ENCODE measurements around the gene GAL3ST3. TPM values are rescaled to one million over a fixed set of nuclear protein-coding genes. Genes with fewer than 3 reads are reported as not detected.

The GAL3ST3 gene
- total RNA-seq, 4 donors from 2014 or later, result 49.2 to 154 (median 118) TPM

DNA sequence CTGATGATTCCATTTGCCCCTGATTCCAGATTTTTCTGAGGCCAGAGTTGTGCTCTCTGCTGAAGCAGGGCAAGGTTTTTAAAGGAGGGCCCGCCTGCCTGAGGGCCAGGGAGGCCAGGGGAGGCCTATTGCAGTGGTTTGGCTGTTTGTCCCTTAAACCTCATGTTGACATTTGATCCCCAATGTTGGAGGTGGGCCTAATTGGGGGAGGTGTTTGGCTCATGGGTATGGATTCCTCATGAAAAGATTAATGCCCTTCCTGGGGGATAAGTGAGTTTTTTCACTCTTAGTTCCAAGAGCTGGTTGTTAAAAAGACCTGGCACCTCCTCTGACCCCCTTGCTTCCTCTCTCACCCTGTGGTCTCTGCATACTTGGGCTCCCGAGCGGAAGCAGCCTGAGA, 9.2 kb downstream of the GAL3ST3 start:
- no peak overlapping the region for H3K4me3 ChIP-seq (replicated peaks in 1 of 3)
- H3K36me3 ChIP-seq, result peaks cover 0 to 12% of the 10 kb centered on the region in 2 donors
- TF ChIP-seq, protein P1, sequence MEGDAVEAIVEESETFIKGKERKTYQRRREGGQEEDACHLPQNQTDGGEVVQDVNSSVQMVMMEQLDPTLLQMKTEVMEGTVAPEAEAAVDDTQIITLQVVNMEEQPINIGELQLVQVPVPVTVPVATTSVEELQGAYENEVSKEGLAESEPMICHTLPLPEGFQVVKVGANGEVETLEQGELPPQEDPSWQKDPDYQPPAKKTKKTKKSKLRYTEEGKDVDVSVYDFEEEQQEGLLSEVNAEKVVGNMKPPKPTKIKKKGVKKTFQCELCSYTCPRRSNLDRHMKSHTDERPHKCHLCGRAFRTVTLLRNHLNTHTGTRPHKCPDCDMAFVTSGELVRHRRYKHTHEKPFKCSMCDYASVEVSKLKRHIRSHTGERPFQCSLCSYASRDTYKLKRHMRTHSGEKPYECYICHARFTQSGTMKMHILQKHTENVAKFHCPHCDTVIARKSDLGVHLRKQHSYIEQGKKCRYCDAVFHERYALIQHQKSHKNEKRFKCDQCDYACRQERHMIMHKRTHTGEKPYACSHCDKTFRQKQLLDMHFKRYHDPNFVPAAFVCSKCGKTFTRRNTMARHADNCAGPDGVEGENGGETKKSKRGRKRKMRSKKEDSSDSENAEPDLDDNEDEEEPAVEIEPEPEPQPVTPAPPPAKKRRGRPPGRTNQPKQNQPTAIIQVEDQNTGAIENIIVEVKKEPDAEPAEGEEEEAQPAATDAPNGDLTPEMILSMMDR (IDR thresholded peaks at IDR 0.05), result no peak
- TF ChIP-seq POLR2A (IDR thresholded peaks at IDR 0.05), result no peak
- no peaks in the 10 kb centered on the region for H3K27me3 ChIP-seq
- no peak for DNase-seq
- WGBS, 2 donors, result 85 to 90% methylated on average over 3 of the region's 3 CpGs
- intact Hi-C loops (cut with DNase I), result no loop called here
- H3K27ac ChIP-seq, result no peak overlapping the region
- no peaks in the 10 kb centered on the region for H3K9me3 ChIP-seq
- H3K4me1 ChIP-seq, result peaks cover 4 to 9% of the 10 kb centered on the region in 2 donors

GRCh38 chr11:66037327-66037726, 11.6 kb downstream of the GAL3ST3 start:
- TF ChIP-seq POLR2A (IDR thresholded peaks at IDR 0.05), result no peak
- TF ChIP-seq, protein P1 (IDR thresholded peaks at IDR 0.05), result no peak
- 89 to 99% methylated on average over 3 of the region's 3 CpGs for WGBS, 2 donors
- H3K36me3 ChIP-seq, result peaks cover 0 to 5% of the 10 kb centered on the region in 2 donors
- no peak overlapping the region for H3K4me3 ChIP-seq (replicated peaks in 1 of 3)
- intact Hi-C loops (cut with DNase I), result no loop called here
- H3K9me3 ChIP-seq, result no peaks in the 10 kb centered on the region
- peaks cover 4 to 9% of the 10 kb centered on the region in 2 donors for H3K4me1 ChIP-seq
- H3K27me3 ChIP-seq, result no peaks in the 10 kb centered on the region
- H3K27ac ChIP-seq, result no peak overlapping the region
- no peak for DNase-seq

- no peak overlapping the region for H3K27ac ChIP-seq
- intact Hi-C loops (cut with DNase I), result no loop called here
- TF ChIP-seq POLR2A (IDR thresholded peaks at IDR 0.05), result no peak
- TF ChIP-seq, protein P1 (IDR thresholded peaks at IDR 0.05), result no peak
- peaks cover 4 to 9% of the 10 kb centered on the region in 2 donors for H3K4me1 ChIP-seq
- H3K36me3 ChIP-seq, result no peaks in the 10 kb centered on the region
- H3K4me3 ChIP-seq (replicated peaks in 1 of 3), result no peak overlapping the region
- WGBS, 2 donors, result 53 to 63% methylated on average over 5 of the region's 5 CpGs
- no peak for DNase-seq
- no peaks in the 10 kb centered on the region for H3K9me3 ChIP-seq
- H3K27me3 ChIP-seq, result no peaks in the 10 kb centered on the region
These were observed 12.6 kb downstream of the GAL3ST3 start for GRCh38 chr11:66036334-66036710.

DNA sequence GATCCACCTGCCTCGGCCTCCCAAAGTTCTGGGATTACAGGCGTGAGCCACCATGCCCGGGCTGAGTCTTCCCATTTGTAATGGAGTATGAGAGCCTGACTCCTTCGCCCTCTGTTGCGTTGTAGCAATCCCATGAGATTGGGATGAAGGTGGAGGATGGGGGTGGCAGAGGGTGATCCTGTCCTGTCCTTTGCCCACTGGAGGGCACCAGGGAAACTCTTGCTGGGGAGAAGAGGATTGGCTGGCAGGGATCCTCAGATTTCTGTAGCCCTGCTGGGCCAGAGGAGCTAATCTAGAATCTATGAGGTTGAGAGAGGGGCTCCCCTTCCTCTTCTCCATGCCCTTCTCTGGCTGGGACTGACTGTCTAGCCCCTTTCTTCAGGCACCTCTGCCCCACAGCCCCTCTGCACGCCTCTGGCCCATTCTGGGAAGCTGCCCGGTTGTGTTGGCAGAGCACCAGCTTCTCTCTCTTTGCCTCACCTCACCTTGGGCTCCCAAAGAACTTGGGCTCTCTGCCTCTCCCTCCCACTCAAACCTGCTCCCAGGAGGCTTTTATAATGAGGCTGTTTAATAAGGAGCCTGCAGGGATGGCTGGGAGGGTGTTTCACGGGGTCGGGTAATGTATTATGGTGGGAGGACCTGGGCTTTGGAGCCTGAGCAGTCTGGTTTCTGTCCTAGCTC, 13.2 kb downstream of the GAL3ST3 start:
- intact Hi-C loops (cut with DNase I), result no loop called here
- peaks cover 4 to 9% of the 10 kb centered on the region in 2 donors for H3K4me1 ChIP-seq
- H3K4me3 ChIP-seq (replicated peaks in 1 of 3), result no peak overlapping the region
- no peak for TF ChIP-seq POLR2A (IDR thresholded peaks at IDR 0.05)
- TF ChIP-seq, protein P1 (IDR thresholded peaks at IDR 0.05), result no peak
- H3K9me3 ChIP-seq, result no peaks in the 10 kb centered on the region
- H3K36me3 ChIP-seq, result no peaks in the 10 kb centered on the region
- no peak overlapping the region for H3K27ac ChIP-seq
- H3K27me3 ChIP-seq, result no peaks in the 10 kb centered on the region
- peak; percentile 75 to 77 for DNase-seq
- 52 to 59% methylated on average over 9 of the region's 9 CpGs for WGBS, 2 donors

DNA sequence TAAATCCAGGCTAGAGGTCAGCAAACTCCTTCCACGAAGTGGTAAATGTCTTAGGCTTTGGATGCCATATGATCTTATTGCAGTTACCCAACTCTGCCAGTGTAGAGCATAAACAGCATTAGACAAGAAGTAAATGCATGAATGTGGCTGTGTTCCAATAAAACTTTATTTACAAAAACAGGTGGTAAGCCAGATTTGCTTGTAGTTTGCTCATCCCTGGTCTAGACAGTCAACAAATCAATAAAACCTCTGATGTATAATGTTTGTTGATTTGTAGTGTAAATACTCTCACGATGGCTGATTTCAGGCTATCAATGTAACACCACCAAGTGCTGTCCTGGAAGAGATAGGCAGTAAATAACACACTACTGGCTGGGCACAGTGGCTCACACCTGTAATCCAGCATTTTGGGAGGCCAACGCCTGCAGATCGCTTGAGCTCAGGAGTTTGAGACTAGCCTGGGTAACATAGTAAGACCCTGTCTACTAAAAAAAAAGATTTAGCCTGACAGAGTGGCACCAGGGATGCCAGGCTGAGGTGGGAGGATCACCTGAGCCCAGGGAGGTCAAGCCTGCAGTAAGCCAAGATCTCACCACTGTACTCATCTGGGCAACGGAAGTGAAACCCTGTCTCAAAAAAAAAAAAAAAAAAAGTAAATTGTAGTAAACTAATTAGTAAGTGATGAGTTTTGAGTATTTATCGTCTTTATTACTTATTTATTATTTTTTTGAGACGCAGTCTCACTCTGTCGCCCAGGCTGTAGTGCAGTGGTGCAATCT, 15.8 kb downstream of the GAL3ST3 start:
- Histone ChIP-seq H3K4me3 (replicated peaks in 1 of 3) (no peak overlapping the region), H3K27ac (no peak overlapping the region), H3K36me3 (no peaks in the 10 kb centered on the region), H3K4me1 (peaks cover 4 to 9% of the 10 kb centered on the region in 2 donors), H3K27me3 (no peaks in the 10 kb centered on the region), H3K9me3 (no peaks in the 10 kb centered on the region)
- intact Hi-C loops (cut with DNase I), result no loop called here
- TF ChIP-seq POLR2A (IDR thresholded peaks at IDR 0.05), result no peak
- TF ChIP-seq, protein P1 (IDR thresholded peaks at IDR 0.05), result no peak
- DNase-seq, result no peak
- 86 to 91% methylated on average over 8 of the region's 8 CpGs for WGBS, 2 donors

Data from thyroid gland (tissue), 4 donors.